ENCODE results near the gene ROBO2.

DNA sequence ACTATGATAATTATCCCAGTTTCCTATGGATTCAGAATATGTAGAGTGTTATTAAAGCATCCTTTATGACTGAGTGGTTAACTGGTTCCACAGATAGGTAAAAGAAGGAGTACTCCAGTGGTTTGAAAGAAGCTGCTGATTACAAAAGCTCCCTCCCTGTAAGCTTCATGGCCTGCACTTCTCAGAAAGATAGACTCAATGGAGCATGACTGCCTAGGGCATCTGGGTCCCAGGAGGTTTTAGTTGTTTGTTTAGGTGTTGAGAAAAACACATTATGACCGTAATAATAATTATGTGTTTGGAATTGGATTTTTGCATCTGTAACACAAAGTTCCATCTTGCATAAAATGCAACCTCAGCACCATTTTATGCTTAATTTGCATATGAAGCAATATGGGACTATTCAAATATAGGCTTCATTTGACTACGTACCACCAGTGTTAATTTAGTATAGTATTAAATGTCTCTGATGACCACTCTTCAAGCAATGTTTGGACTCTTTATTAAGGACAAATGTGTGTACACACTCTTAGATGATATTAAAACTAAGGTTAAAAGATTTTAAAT, 121.1 kb downstream of the ROBO2 start:
- no peak for TF ChIP-seq POLR2A (IDR thresholded peaks at IDR 0.05)
- TF ChIP-seq, protein P1, sequence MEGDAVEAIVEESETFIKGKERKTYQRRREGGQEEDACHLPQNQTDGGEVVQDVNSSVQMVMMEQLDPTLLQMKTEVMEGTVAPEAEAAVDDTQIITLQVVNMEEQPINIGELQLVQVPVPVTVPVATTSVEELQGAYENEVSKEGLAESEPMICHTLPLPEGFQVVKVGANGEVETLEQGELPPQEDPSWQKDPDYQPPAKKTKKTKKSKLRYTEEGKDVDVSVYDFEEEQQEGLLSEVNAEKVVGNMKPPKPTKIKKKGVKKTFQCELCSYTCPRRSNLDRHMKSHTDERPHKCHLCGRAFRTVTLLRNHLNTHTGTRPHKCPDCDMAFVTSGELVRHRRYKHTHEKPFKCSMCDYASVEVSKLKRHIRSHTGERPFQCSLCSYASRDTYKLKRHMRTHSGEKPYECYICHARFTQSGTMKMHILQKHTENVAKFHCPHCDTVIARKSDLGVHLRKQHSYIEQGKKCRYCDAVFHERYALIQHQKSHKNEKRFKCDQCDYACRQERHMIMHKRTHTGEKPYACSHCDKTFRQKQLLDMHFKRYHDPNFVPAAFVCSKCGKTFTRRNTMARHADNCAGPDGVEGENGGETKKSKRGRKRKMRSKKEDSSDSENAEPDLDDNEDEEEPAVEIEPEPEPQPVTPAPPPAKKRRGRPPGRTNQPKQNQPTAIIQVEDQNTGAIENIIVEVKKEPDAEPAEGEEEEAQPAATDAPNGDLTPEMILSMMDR (IDR thresholded peaks at IDR 0.05): no peak
- no peak for TF ChIP-seq POLR2AphosphoS5 (IDR thresholded peaks at IDR 0.05)
- no peak for TF ChIP-seq EP300 (IDR thresholded peaks at IDR 0.05)
